GM12878 (cell line): Measurements from ENCODE around the gene CCDC78. TPM values are rescaled to one million over a fixed set of nuclear protein-coding genes. Genes with fewer than 3 reads are reported as not detected.

Experiments used
- BHLHE40 ChIP-seq, 2 experiments: fragments of 450-650 bp in 1 of 2; IDR thresholded peaks; 2 replicates each; pipeline ENCODE4 v1.6.1; 2011 to 2017; ENCODE audit warnings: low read depth in 2 of 2, borderline replicate concordance in 1 of 2, improper control_type of control experiment in 1 of 2, low read length in 1 of 2, mild to moderate bottlenecking in 1 of 2
- CHD1 ChIP-seq: IDR thresholded peaks from 2 replicates; pipeline ENCODE4 v1.6.1; 2012; ENCODE audit warnings: low read depth, low read length, improper control_type of control experiment
- CREB1 ChIP-seq: IDR thresholded peaks from 2 replicates; pipeline ENCODE4 v1.6.1; 2012; ENCODE audit warnings: low read depth, mild to moderate bottlenecking, inconsistent platforms
- DPF2 ChIP-seq: fragments of 450-650 bp; IDR thresholded peaks from 2 replicates; pipeline ENCODE4 v1.6.1; 2017; ENCODE audit warnings: mild to moderate bottlenecking
- KLF5 ChIP-seq: fragments of 450-650 bp; IDR thresholded peaks from 2 replicates; pipeline ENCODE4 v1.6.1; 2014; ENCODE audit warnings: mild to moderate bottlenecking; ENCODE audit not compliant: partially characterized antibody
- POLR2AphosphoS5 ChIP-seq: IDR thresholded peaks from 2 replicates; pipeline ENCODE4 v1.6.1; 2011; ENCODE audit warnings: mild to moderate bottlenecking, low read length, inconsistent platforms
- RFX5 ChIP-seq: IDR thresholded peaks from 2 replicates; pipeline ENCODE4 v1.6.1; 2011; ENCODE audit warnings: low read depth, low read length, improper control_type of control experiment
- SIX5 ChIP-seq: IDR thresholded peaks from 2 replicates; pipeline ENCODE4 v1.6.1; 2011; ENCODE audit warnings: mild to moderate bottlenecking, low read depth, low read length, moderate library complexity; ENCODE audit not compliant: severe bottlenecking
- SMARCA5 ChIP-seq: fragments of 450-650 bp; IDR thresholded peaks from 2 replicates; pipeline ENCODE4 v1.6.1; 2017; ENCODE audit warnings: mild to moderate bottlenecking
- SMC3 ChIP-seq: IDR thresholded peaks from 2 replicates; pipeline ENCODE4 v1.6.1; 2011; ENCODE audit warnings: low read length, improper control_type of control experiment, borderline replicate concordance
- SREBF2 ChIP-seq: IDR thresholded peaks from 2 replicates; pipeline ENCODE4 v1.6.1; 2012; ENCODE audit warnings: mild to moderate bottlenecking, low read length
- STAT1 ChIP-seq: fragments of 450-650 bp; conservative IDR thresholded peaks from 2 replicates; pipeline ENCODE4 v1.6.1; 2014; ENCODE audit warnings: antibody characterized with exemption, mild to moderate bottlenecking
- SUPT20H ChIP-seq: IDR thresholded peaks from 2 replicates; pipeline ENCODE4 v1.6.1; 2011; ENCODE audit warnings: low read depth, mild to moderate bottlenecking, low read length, moderate library complexity, borderline replicate concordance; ENCODE audit not compliant: control insufficient read depth
- ZZZ3 ChIP-seq: IDR thresholded peaks from 2 replicates; pipeline ENCODE4 v1.6.1; 2011; ENCODE audit warnings: low read depth; ENCODE audit not compliant: control insufficient read depth, insufficient read length
- polyA plus RNA-seq, 11 experiments: library from polyadenylated mRNA; depleted of rRNA in 4 of 11; unstranded in 6 of 11; stranded (reverse) in 5 of 11; fragments of >200 nt; fragmentation: Nextera tagmentation in 4 of 11; fragmentation: Illumina TruSeq in 1 of 11; extraction: Ambion mirVana in 4 of 11; extraction: Trizol in 1 of 11; gene quantifications; 1 replicate in 1 of 11; 2 replicates in 10 of 11; pipeline versions ENCODE4 v1.2.1 to v1.2.3, GENCODE V29; 2011 to 2016; ENCODE audit warnings: inconsistent platforms in 2 of 11, missing spikeins in 2 of 11, low read depth in 1 of 11
- total RNA-seq, 4 experiments: library from RNA; depleted of rRNA in 3 of 4; stranded (reverse); fragments of >200 nt in 3 of 4; fragmentation: Illumina TruSeq in 1 of 4; extraction: Trizol in 1 of 4; gene quantifications; 2 replicates each; pipeline versions ENCODE4 v1.2.1 to v1.2.3, GENCODE V29; 2013 to 2021
- TF ChIP-seq, protein P1 (sequence below): fragments of 450-650 bp; IDR thresholded peaks from 2 replicates; pipeline ENCODE4 v1.6.1; 2017; ENCODE audit warnings: antibody characterized with exemption, mild to moderate bottlenecking, moderate library complexity

Gene CCDC78
- total and polyA plus RNA-seq, 10 of the 15 experiments (the other 5 are each of a cell fraction or from before 2014, with no cell fraction given) = 0.10 to 26.2 (median 5.4) TPM

DNA sequence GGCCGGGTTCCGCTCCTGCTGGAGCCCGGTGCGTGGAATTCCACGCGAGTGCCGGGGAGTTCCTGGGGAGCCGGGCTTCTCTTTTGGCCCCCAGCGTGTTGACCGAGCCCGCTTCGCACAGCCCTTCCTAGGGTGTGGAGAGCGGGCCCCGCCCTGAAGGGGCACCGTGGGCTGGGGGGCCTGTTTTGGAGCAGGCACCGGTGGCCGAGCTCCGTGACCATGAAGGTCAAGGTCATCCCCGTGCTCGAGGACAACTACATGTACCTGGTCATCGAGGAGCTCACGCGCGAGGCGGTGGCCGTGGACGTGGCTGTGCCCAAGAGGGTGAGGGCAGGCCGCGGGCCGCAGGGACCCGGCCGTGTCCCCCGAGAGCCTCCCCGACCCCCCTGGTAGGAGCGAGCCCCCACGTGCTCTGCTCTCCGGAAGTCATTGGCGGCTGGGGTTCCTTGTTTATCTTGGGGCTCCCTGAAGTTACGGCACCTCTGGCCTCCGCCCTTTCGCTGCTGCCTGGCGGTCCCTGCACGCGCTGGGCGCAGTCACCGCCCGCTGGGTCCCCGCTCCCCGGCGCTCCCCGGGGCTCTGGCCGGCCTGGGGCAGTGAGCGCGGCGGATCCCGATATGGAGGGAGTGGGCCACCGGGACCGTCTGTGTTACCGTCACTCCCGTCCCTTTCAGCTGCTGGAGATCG, 1.2 kb upstream of the CCDC78 start (continued):
- TF ChIP-seq SUPT20H (no peak), CREB1 (no peak), SMC3 (no peak), SIX5 (no peak), RFX5 (no peak), STAT1 (no peak), KLF5 (no peak), CHD1 (no peak), BHLHE40 (IDR thresholded peaks at IDR 0.05; ENCODE audit: borderline replicate concordance in 1 of 2, low read depth in 2 of 2, low read length in 1 of 2) (peak in 1 of 2 experiments; percentile 39; a peak in 2 of 4 replicates), DPF2 (0 out of 2 replicates have a peak, but pooled peaks have one; percentile 26), SREBF2 (no peak), SMARCA5 (no peak), POLR2AphosphoS5 (peak; percentile 42), ZZZ3 (no peak)
- TF ChIP-seq, protein P1, sequence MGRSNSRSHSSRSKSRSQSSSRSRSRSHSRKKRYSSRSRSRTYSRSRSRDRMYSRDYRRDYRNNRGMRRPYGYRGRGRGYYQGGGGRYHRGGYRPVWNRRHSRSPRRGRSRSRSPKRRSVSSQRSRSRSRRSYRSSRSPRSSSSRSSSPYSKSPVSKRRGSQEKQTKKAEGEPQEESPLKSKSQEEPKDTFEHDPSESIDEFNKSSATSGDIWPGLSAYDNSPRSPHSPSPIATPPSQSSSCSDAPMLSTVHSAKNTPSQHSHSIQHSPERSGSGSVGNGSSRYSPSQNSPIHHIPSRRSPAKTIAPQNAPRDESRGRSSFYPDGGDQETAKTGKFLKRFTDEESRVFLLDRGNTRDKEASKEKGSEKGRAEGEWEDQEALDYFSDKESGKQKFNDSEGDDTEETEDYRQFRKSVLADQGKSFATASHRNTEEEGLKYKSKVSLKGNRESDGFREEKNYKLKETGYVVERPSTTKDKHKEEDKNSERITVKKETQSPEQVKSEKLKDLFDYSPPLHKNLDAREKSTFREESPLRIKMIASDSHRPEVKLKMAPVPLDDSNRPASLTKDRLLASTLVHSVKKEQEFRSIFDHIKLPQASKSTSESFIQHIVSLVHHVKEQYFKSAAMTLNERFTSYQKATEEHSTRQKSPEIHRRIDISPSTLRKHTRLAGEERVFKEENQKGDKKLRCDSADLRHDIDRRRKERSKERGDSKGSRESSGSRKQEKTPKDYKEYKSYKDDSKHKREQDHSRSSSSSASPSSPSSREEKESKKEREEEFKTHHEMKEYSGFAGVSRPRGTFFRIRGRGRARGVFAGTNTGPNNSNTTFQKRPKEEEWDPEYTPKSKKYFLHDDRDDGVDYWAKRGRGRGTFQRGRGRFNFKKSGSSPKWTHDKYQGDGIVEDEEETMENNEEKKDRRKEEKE = no peak
